Measurements from ENCODE around the gene TCERG1L.
"Not testable (repeated sequence)": the region's sequence is repeated elsewhere in the genome, so short reads cannot be mapped to it uniquely, and the experiment has no call there.

Gene TCERG1L

GRCh38 chr10:131079314-131079713 lies 232.2 kb downstream of the TCERG1L start:
- WGBS (ENCODE audit: insufficient coverage) = 95% methylated on average over 8 of the region's 8 CpGs
- CTCF ChIA-PET = no interaction called here
- POLR2A ChIA-PET = no interaction called here

GRCh38 chr10:131078882-131079280 lies 232.6 kb downstream of the TCERG1L start:
- POLR2A ChIA-PET; H3K36me3 ChIP-seq (ENCODE audit: control insufficient read depth in 4 of 4, insufficient read depth in 4 of 4, low read length in 3 of 4); H3K27ac ChIP-seq (ENCODE audit: insufficient read depth in 1 of 2, low read depth in 1 of 2, low read length in 2 of 2, poor library complexity in 1 of 2, severe bottlenecking in 2 of 2); CTCF ChIA-PET; H3K27me3 ChIP-seq (replicated peaks in 2 of 5; ENCODE audit: control insufficient read depth in 4 of 5, insufficient read depth in 5 of 5, low read length in 4 of 5); H3K4me3 ChIP-seq (ENCODE audit: control insufficient read depth in 1 of 7, extremely low read depth in 1 of 7, insufficient read depth in 4 of 7, low read depth in 2 of 7, low read length in 6 of 7); DNase-seq; H3K9me3 ChIP-seq (ENCODE audit: control extremely low read depth in 1 of 5, control insufficient read depth in 4 of 5, insufficient read depth in 2 of 5, low read depth in 1 of 5, low read length in 4 of 5): not testable (repeated sequence)
- peaks cover 0 to 33% (median 8%) of the 10 kb centered on the region in 4 experiments for H3K4me1 ChIP-seq (ENCODE audit: control extremely low read depth in 1 of 4, control insufficient read depth in 4 of 4, insufficient read depth in 4 of 4, low read length in 3 of 4)
- WGBS (ENCODE audit: insufficient coverage) = 95% methylated on average over 19 of the region's 19 CpGs

More at GRCh38 chr10:131079314-131079713, 232.2 kb downstream of the TCERG1L start:
- no peak overlapping the region for H3K4me3 ChIP-seq (ENCODE audit: control insufficient read depth in 1 of 7, extremely low read depth in 1 of 7, insufficient read depth in 4 of 7, low read depth in 2 of 7, low read length in 6 of 7)
- H3K27me3 ChIP-seq (replicated peaks in 2 of 5; ENCODE audit: control insufficient read depth in 4 of 5, insufficient read depth in 5 of 5, low read length in 4 of 5) = no peaks in the 10 kb centered on the region
- H3K36me3 ChIP-seq (ENCODE audit: control insufficient read depth in 4 of 4, insufficient read depth in 4 of 4, low read length in 3 of 4) = no peaks in the 10 kb centered on the region
- DNase-seq = no peak
- no peaks in the 10 kb centered on the region for H3K9me3 ChIP-seq (ENCODE audit: control extremely low read depth in 1 of 5, control insufficient read depth in 4 of 5, insufficient read depth in 2 of 5, low read depth in 1 of 5, low read length in 4 of 5)
- no peak overlapping the region for H3K27ac ChIP-seq (ENCODE audit: insufficient read depth in 1 of 2, low read depth in 1 of 2, low read length in 2 of 2, poor library complexity in 1 of 2, severe bottlenecking in 2 of 2)
- H3K4me1 ChIP-seq (ENCODE audit: control extremely low read depth in 1 of 4, control insufficient read depth in 4 of 4, insufficient read depth in 4 of 4, low read length in 3 of 4) = peaks cover 0 to 34% (median 8%) of the 10 kb centered on the region in 4 experiments

GRCh38 chr10:131078131-131078881 lies 233.2 kb downstream of the TCERG1L start:
- Histone ChIP-seq H3K27me3 (replicated peaks in 2 of 5; ENCODE audit: control insufficient read depth in 4 of 5, insufficient read depth in 5 of 5, low read length in 4 of 5) (no peaks in the 10 kb centered on the region), H3K4me3 (ENCODE audit: control insufficient read depth in 1 of 7, extremely low read depth in 1 of 7, insufficient read depth in 4 of 7, low read depth in 2 of 7, low read length in 6 of 7) (no peak overlapping the region), H3K9me3 (ENCODE audit: control extremely low read depth in 1 of 5, control insufficient read depth in 4 of 5, insufficient read depth in 2 of 5, low read depth in 1 of 5, low read length in 4 of 5) (no peaks in the 10 kb centered on the region), H3K36me3 (ENCODE audit: control insufficient read depth in 4 of 4, insufficient read depth in 4 of 4, low read length in 3 of 4) (no peaks in the 10 kb centered on the region), H3K27ac (ENCODE audit: insufficient read depth in 1 of 2, low read depth in 1 of 2, low read length in 2 of 2, poor library complexity in 1 of 2, severe bottlenecking in 2 of 2) (no peak overlapping the region), H3K4me1 (ENCODE audit: control extremely low read depth in 1 of 4, control insufficient read depth in 4 of 4, insufficient read depth in 4 of 4, low read length in 3 of 4) (peaks cover 0 to 27% (median 7%) of the 10 kb centered on the region in 4 experiments)
- 93% methylated on average over 17 of the region's 18 CpGs for WGBS (ENCODE audit: insufficient coverage)
- POLR2A ChIA-PET = interaction anchor here (0.7 kb wide), 1 partner anchor 17 kb away, joined by 3 read pairs; no protein-coding TSS in a partner anchor
- CTCF ChIA-PET = no interaction called here
- DNase-seq = no peak

GRCh38 chr10:131077724-131078123 lies 233.8 kb downstream of the TCERG1L start:
- Histone ChIP-seq H3K36me3 (ENCODE audit: control insufficient read depth in 4 of 4, insufficient read depth in 4 of 4, low read length in 3 of 4) (no peaks in the 10 kb centered on the region), H3K27me3 (replicated peaks in 2 of 5; ENCODE audit: control insufficient read depth in 4 of 5, insufficient read depth in 5 of 5, low read length in 4 of 5) (no peaks in the 10 kb centered on the region), H3K4me3 (ENCODE audit: control insufficient read depth in 1 of 7, extremely low read depth in 1 of 7, insufficient read depth in 4 of 7, low read depth in 2 of 7, low read length in 6 of 7) (no peak overlapping the region), H3K9me3 (ENCODE audit: control extremely low read depth in 1 of 5, control insufficient read depth in 4 of 5, insufficient read depth in 2 of 5, low read depth in 1 of 5, low read length in 4 of 5) (no peaks in the 10 kb centered on the region), H3K27ac (ENCODE audit: insufficient read depth in 1 of 2, low read depth in 1 of 2, low read length in 2 of 2, poor library complexity in 1 of 2, severe bottlenecking in 2 of 2) (no peak overlapping the region), H3K4me1 (ENCODE audit: control extremely low read depth in 1 of 4, control insufficient read depth in 4 of 4, insufficient read depth in 4 of 4, low read length in 3 of 4) (peaks cover 0 to 21% (median 5%) of the 10 kb centered on the region in 4 experiments)
- POLR2A ChIA-PET = interaction anchor here (0.7 kb wide), 1 partner anchor 17 kb away, joined by 3 read pairs; no protein-coding TSS in a partner anchor
- no peak for DNase-seq
- 90% methylated on average over 5 of the region's 6 CpGs for WGBS (ENCODE audit: insufficient coverage)
- CTCF ChIA-PET = no interaction called here

GRCh38 chr10:131077031-131077430 lies 234.5 kb downstream of the TCERG1L start:
- Histone ChIP-seq H3K9me3 (ENCODE audit: control extremely low read depth in 1 of 5, control insufficient read depth in 4 of 5, insufficient read depth in 2 of 5, low read depth in 1 of 5, low read length in 4 of 5) (no peaks in the 10 kb centered on the region), H3K27me3 (replicated peaks in 2 of 5; ENCODE audit: control insufficient read depth in 4 of 5, insufficient read depth in 5 of 5, low read length in 4 of 5) (no peaks in the 10 kb centered on the region), H3K36me3 (ENCODE audit: control insufficient read depth in 4 of 4, insufficient read depth in 4 of 4, low read length in 3 of 4) (no peaks in the 10 kb centered on the region), H3K27ac (ENCODE audit: insufficient read depth in 1 of 2, low read depth in 1 of 2, low read length in 2 of 2, poor library complexity in 1 of 2, severe bottlenecking in 2 of 2) (no peak overlapping the region), H3K4me1 (ENCODE audit: control extremely low read depth in 1 of 4, control insufficient read depth in 4 of 4, insufficient read depth in 4 of 4, low read length in 3 of 4) (peaks cover 0 to 14% (median 2%) of the 10 kb centered on the region in 4 experiments), H3K4me3 (ENCODE audit: control insufficient read depth in 1 of 7, extremely low read depth in 1 of 7, insufficient read depth in 4 of 7, low read depth in 2 of 7, low read length in 6 of 7) (no peak overlapping the region)
- ChIA-PET CTCF (no interaction called here), POLR2A (no interaction called here)
- no peak for DNase-seq
- WGBS (ENCODE audit: insufficient coverage) = 94% methylated on average over 6 of the region's 6 CpGs

GRCh38 chr10:131076356-131076755 lies 235.2 kb downstream of the TCERG1L start:
- H3K4me3 ChIP-seq (ENCODE audit: control insufficient read depth in 1 of 7, extremely low read depth in 1 of 7, insufficient read depth in 4 of 7, low read depth in 2 of 7, low read length in 6 of 7) = no peak overlapping the region
- H3K27ac ChIP-seq (ENCODE audit: insufficient read depth in 1 of 2, low read depth in 1 of 2, low read length in 2 of 2, poor library complexity in 1 of 2, severe bottlenecking in 2 of 2) = no peak overlapping the region
- H3K9me3 ChIP-seq (ENCODE audit: control extremely low read depth in 1 of 5, control insufficient read depth in 4 of 5, insufficient read depth in 2 of 5, low read depth in 1 of 5, low read length in 4 of 5) = no peaks in the 10 kb centered on the region
- WGBS (ENCODE audit: insufficient coverage) = 90% methylated on average over 7 of the region's 8 CpGs
- ChIA-PET POLR2A (no interaction called here), CTCF (no interaction called here)
- H3K27me3 ChIP-seq (replicated peaks in 2 of 5; ENCODE audit: control insufficient read depth in 4 of 5, insufficient read depth in 5 of 5, low read length in 4 of 5) = no peaks in the 10 kb centered on the region
- peaks cover 0 to 7% (median under 1%) of the 10 kb centered on the region in 4 experiments for H3K4me1 ChIP-seq (ENCODE audit: control extremely low read depth in 1 of 4, control insufficient read depth in 4 of 4, insufficient read depth in 4 of 4, low read length in 3 of 4)
- no peaks in the 10 kb centered on the region for H3K36me3 ChIP-seq (ENCODE audit: control insufficient read depth in 4 of 4, insufficient read depth in 4 of 4, low read length in 3 of 4)
- no peak for DNase-seq

- Histone ChIP-seq H3K27ac (ENCODE audit: insufficient read depth in 1 of 2, low read depth in 1 of 2, low read length in 2 of 2, poor library complexity in 1 of 2, severe bottlenecking in 2 of 2) (no peak overlapping the region), H3K4me3 (ENCODE audit: control insufficient read depth in 1 of 7, extremely low read depth in 1 of 7, insufficient read depth in 4 of 7, low read depth in 2 of 7, low read length in 6 of 7) (no peak overlapping the region), H3K36me3 (ENCODE audit: control insufficient read depth in 4 of 4, insufficient read depth in 4 of 4, low read length in 3 of 4) (no peaks in the 10 kb centered on the region), H3K4me1 (ENCODE audit: control extremely low read depth in 1 of 4, control insufficient read depth in 4 of 4, insufficient read depth in 4 of 4, low read length in 3 of 4) (no peaks in the 10 kb centered on the region), H3K27me3 (replicated peaks in 2 of 5; ENCODE audit: control insufficient read depth in 4 of 5, insufficient read depth in 5 of 5, low read length in 4 of 5) (no peaks in the 10 kb centered on the region), H3K9me3 (ENCODE audit: control extremely low read depth in 1 of 5, control insufficient read depth in 4 of 5, insufficient read depth in 2 of 5, low read depth in 1 of 5, low read length in 4 of 5) (no peaks in the 10 kb centered on the region)
- CTCF ChIA-PET = no interaction called here
- no peak for DNase-seq
- POLR2A ChIA-PET = no interaction called here
- WGBS (ENCODE audit: insufficient coverage) = 95% methylated on average over 27 of the region's 27 CpGs
Measured at GRCh38 chr10:131075218-131075770, 236.2 kb downstream of the TCERG1L start.
